Endothelial cell of umbilical vein (primary cell): ENCODE measurements around the gene SCGN. TPM values are rescaled to one million over a fixed set of nuclear protein-coding genes. Genes with fewer than 3 reads are reported as not detected.

ENCODE experiments used
- BruUV-seq: library from RNA; stranded (reverse); fragments of 400-500 nt; replicated peaks from 2 replicates; lab custom pipeline; 2021; lab: Mats Ljungman, UMichigan
- CTCF ChIA-PET: fragments of 300-600, 350-600 bp; sonication (Branson Sonifier 250); formaldehyde crosslinking; loops from one replicate; lab custom pipeline; 2021; ENCODE audit warnings: antibody characterized with exemption, inconsistent platforms; lab: Charles Lee
- POLR2A ChIA-PET: fragments of 300-600, 350-600 bp; sonication (Branson Sonifier 250); formaldehyde crosslinking; loops from one replicate; lab custom pipeline; 2021; ENCODE audit warnings: antibody characterized with exemption, inconsistent platforms; lab: Charles Lee
- DNase-seq: peaks from one replicate; pipeline ENCODE4 v3.0.0-alpha.2; 2011; ENCODE audit warnings: low read depth, low spot score
- FAIRE-seq: peaks from 2 replicates; lab custom pipeline; 2011; peaks lifted over from hg19 to GRCh38; lab: Jason Lieb, UNC
- H2AFZ ChIP-seq: 2 replicates; pipeline ENCODE4 v1.6.0; 2012; ENCODE audit warnings: low read depth, low read length, control low read depth, inconsistent platforms
- H3K27ac ChIP-seq: 2 replicates; pipeline ENCODE4 v1.5.1; 2011; ENCODE audit warnings: low read depth, mild to moderate bottlenecking, control low read depth, low read length, moderate library complexity; ENCODE audit not compliant: insufficient read depth
- H3K27me3 ChIP-seq, 2 experiments: 2 replicates each; pipeline versions ENCODE4 v1.6.0 to v1.6.1; 2011; ENCODE audit warnings: low read length in 2 of 2, mixed read lengths in 1 of 2; ENCODE audit not compliant: control insufficient read depth in 2 of 2, insufficient read depth in 2 of 2
- H3K36me3 ChIP-seq, 2 experiments: 2 replicates in 1 of 2; 3 replicates in 1 of 2; pipeline ENCODE4 v1.5.1; 2011; ENCODE audit warnings: low read length in 2 of 2, mild to moderate bottlenecking in 1 of 2, moderate library complexity in 1 of 2; ENCODE audit not compliant: control insufficient read depth in 2 of 2, insufficient read depth in 2 of 2; ENCODE audit errors: extremely low read depth in 1 of 2
- H3K4me1 ChIP-seq: 3 replicates; pipeline ENCODE4 v1.5.1; 2011; ENCODE audit warnings: mild to moderate bottlenecking, low read length; ENCODE audit not compliant: control insufficient read depth, insufficient read depth; ENCODE audit errors: extremely low read depth
- H3K4me2 ChIP-seq: 2 replicates; pipeline ENCODE4 v1.6.1; 2011; ENCODE audit warnings: low read length, control low read depth, mixed read lengths; ENCODE audit not compliant: insufficient read depth
- H3K4me3 ChIP-seq, 3 experiments: fragments of 200-600 bp in 1 of 3; sonication (generic), shearing (Covaris generic) in 1 of 3; replicated peaks in 1 of 3; 2 replicates each; pipeline ENCODE4 v1.5.1; 2011 to 2016; ENCODE audit warnings: control low read depth in 3 of 3, low read length in 3 of 3, mild to moderate bottlenecking in 2 of 3, inconsistent platforms in 1 of 3, low read depth in 1 of 3, moderate library complexity in 1 of 3; ENCODE audit not compliant: insufficient read depth in 1 of 3
- H3K79me2 ChIP-seq: 2 replicates; pipeline ENCODE4 v1.6.0; 2012; ENCODE audit warnings: low read length, inconsistent platforms; ENCODE audit not compliant: control insufficient read depth, insufficient read depth
- H3K9ac ChIP-seq: replicated peaks from 2 replicates; pipeline ENCODE3; 2011; ENCODE audit warnings: low read length, control low read depth; ENCODE audit not compliant: insufficient read depth; ENCODE audit errors: extremely low read depth
- H3K9me1 ChIP-seq: replicated peaks from 3 replicates; pipeline ENCODE4 v1.6.0; 2011; ENCODE audit warnings: mild to moderate bottlenecking, low read length; ENCODE audit not compliant: control insufficient read depth, insufficient read depth; ENCODE audit errors: extremely low read depth
- H3K9me3 ChIP-seq: replicated peaks from 2 replicates; pipeline ENCODE4 v1.5.1; 2012; ENCODE audit warnings: low read length, inconsistent platforms; ENCODE audit not compliant: control insufficient read depth, insufficient read depth
- H4K20me1 ChIP-seq: replicated peaks from 2 replicates; pipeline ENCODE3; 2011; ENCODE audit warnings: mild to moderate bottlenecking, low read length; ENCODE audit not compliant: control insufficient read depth, insufficient read depth; ENCODE audit errors: extremely low read depth
- CTCF ChIP-seq, 2 donors: IDR thresholded peaks; 1 replicate in 1 of 2; 2 replicates in 1 of 2; pipeline ENCODE4 v1.5.1; 2011; ENCODE audit warnings: low read length in 2 of 2, mild to moderate bottlenecking in 2 of 2, moderate library complexity in 2 of 2, control low read depth in 1 of 2, inconsistent platforms in 1 of 2, low read depth in 1 of 2; ENCODE audit not compliant: insufficient read depth in 1 of 2; ENCODE audit errors: extremely low read depth in 1 of 2
- EZH2 ChIP-seq: IDR thresholded peaks from 2 replicates; pipeline ENCODE4 v1.6.1; 2012; ENCODE audit warnings: borderline replicate concordance, low read depth, mild to moderate bottlenecking, moderate library complexity, low read length, inconsistent platforms; ENCODE audit not compliant: severe bottlenecking
- FOS ChIP-seq: IDR thresholded peaks from 2 replicates; pipeline ENCODE4 v1.6.1; 2011; ENCODE audit warnings: mild to moderate bottlenecking, low read length, moderate library complexity, borderline replicate concordance; ENCODE audit not compliant: insufficient read depth
- GATA2 ChIP-seq: IDR thresholded peaks from 2 replicates; pipeline ENCODE4 v1.7.0; 2011; ENCODE audit warnings: low read depth, mild to moderate bottlenecking, moderate library complexity, mixed read lengths, low read length; ENCODE audit not compliant: insufficient read length, insufficient read depth
- JUN ChIP-seq: IDR thresholded peaks from 2 replicates; pipeline ENCODE4 v1.6.1; 2011; ENCODE audit warnings: borderline replicate concordance, low read depth; ENCODE audit not compliant: insufficient read length, insufficient read depth
- MAX ChIP-seq: IDR thresholded peaks from 2 replicates; pipeline ENCODE4 v1.6.1; 2011; ENCODE audit not compliant: insufficient read depth, insufficient read length
- MYC ChIP-seq: IDR thresholded peaks from one replicate; pipeline ENCODE4 v1.6.1; 2011; ENCODE audit warnings: mild to moderate bottlenecking, low read depth, low read length
- POLR2A ChIP-seq: IDR thresholded peaks from 2 replicates; pipeline ENCODE4 v1.6.1; 2012; ENCODE audit warnings: low read depth, mild to moderate bottlenecking, control low read depth, low read length
- POLR2AphosphoS5 ChIP-seq: IDR thresholded peaks from 2 replicates; pipeline ENCODE4 v1.6.1; 2012; ENCODE audit warnings: low read depth, mild to moderate bottlenecking, control low read depth, low read length, moderate library complexity; ENCODE audit not compliant: insufficient read depth
- dilution Hi-C: fragments of 300-500 bp; cut with MboI; formaldehyde crosslinking; loops from one replicate; pipeline ENCODE4 v1.15.0; 2019; ENCODE audit warnings: low sequenced_read_pairs; ENCODE audit not compliant: extremely low pct_ligation_motif_present
- intact Hi-C: fragments of 100-400 bp; cut with micrococcal nuclease; formaldehyde crosslinking; loops from one replicate; pipeline ENCODE4 v1.10.0; 2022
- polyA plus RNA-seq, 4 experiments: library from polyadenylated mRNA; depleted of rRNA in 3 of 4; stranded (reverse) in 3 of 4; unstranded in 1 of 4; fragments of >200 nt; gene quantifications; 2 replicates each; pipeline versions ENCODE4 v1.2.1 to v1.2.3, GENCODE V29; 2011 to 2012; ENCODE audit warnings: missing spikeins in 1 of 4
- total RNA-seq: library from RNA; stranded (reverse); gene quantifications from 2 replicates; pipeline ENCODE4 v1.2.3, GENCODE V29; 2021

Gene SCGN
- total and polyA plus RNA-seq, 2 donors (not counting 3 experiments of a cell fraction or from before 2014, with no cell fraction given), result not detected

- intact Hi-C loops (no loop called here), dilution Hi-C loops (no loop called here)
- Histone ChIP-seq H3K9me1 (no peaks in the 10 kb centered on the region), H3K9ac (no peak overlapping the region), H3K4me1 (no peaks in the 10 kb centered on the region), H3K9me3 (no peaks in the 10 kb centered on the region), H3K27ac (no peak overlapping the region), H2AFZ (no peak overlapping the region), H3K27me3 (no peaks in the 10 kb centered on the region), H3K36me3 (no peaks in the 10 kb centered on the region), H3K4me3 (no peak overlapping the region), H3K4me2 (no peak overlapping the region), H3K79me2 (no peaks in the 10 kb centered on the region), H4K20me1 (no peaks in the 10 kb centered on the region)
- ChIA-PET POLR2A (no interaction called here), CTCF (no interaction called here)
- TF ChIP-seq POLR2AphosphoS5 (no peak), JUN (no peak), POLR2A (no peak), FOS (no peak), MAX (no peak), EZH2 (no peak), CTCF (IDR thresholded peaks at IDR 0.05; ENCODE audit: extremely low read depth in 1 of 2, insufficient read depth in 1 of 2, low read depth in 1 of 2, low read length in 2 of 2) (no peak), GATA2 (no peak), MYC (no peak)
- FAIRE-seq, result no peak
- DNase-seq, result no peak
- BruUV-seq, result no TSS peak
Observed at GRCh38 chr6:25619217-25619616, 32.8 kb upstream of the SCGN start.
